HEK293T (cell line): ENCODE data around the gene ESCO1.

Experiments
- BHLHE40 ChIP-seq: fragments of 450-650 bp; IDR thresholded peaks from 2 replicates; pipeline ENCODE4 v1.6.1; 2016; ENCODE audit warnings: mild to moderate bottlenecking, moderate library complexity, borderline replicate concordance
- CTBP1 ChIP-seq: fragments of 450-650 bp; IDR thresholded peaks from 2 replicates; pipeline ENCODE4 v1.6.1; 2016; ENCODE audit warnings: borderline replicate concordance
- FOXK2 ChIP-seq: fragments of 450-650 bp; IDR thresholded peaks from 2 replicates; pipeline ENCODE4 v1.6.1; 2016; ENCODE audit warnings: mild to moderate bottlenecking
- FOXM1 ChIP-seq: fragments of 450-650 bp; IDR thresholded peaks from 2 replicates; pipeline ENCODE4 v1.6.1; 2017; ENCODE audit warnings: mild to moderate bottlenecking, borderline replicate concordance
- NFRKB ChIP-seq: fragments of 450-650 bp; IDR thresholded peaks from 2 replicates; pipeline ENCODE4 v1.6.1; 2016; ENCODE audit warnings: mild to moderate bottlenecking, moderate library complexity
- SP1 ChIP-seq: fragments of 450-650 bp; IDR thresholded peaks from 2 replicates; pipeline ENCODE4 v1.6.1; 2017
- SUZ12 ChIP-seq: fragments of 450-650 bp; IDR thresholded peaks from 2 replicates; pipeline ENCODE4 v1.6.1; 2016; ENCODE audit warnings: mild to moderate bottlenecking
- TARDBP ChIP-seq: fragments of 450-650 bp; IDR thresholded peaks from 2 replicates; pipeline ENCODE4 v1.6.1; 2016
- TF ChIP-seq, protein P1 (sequence below): fragments of 450-650 bp; IDR thresholded peaks from 2 replicates; pipeline ENCODE4 v1.6.1; 2016

DNA sequence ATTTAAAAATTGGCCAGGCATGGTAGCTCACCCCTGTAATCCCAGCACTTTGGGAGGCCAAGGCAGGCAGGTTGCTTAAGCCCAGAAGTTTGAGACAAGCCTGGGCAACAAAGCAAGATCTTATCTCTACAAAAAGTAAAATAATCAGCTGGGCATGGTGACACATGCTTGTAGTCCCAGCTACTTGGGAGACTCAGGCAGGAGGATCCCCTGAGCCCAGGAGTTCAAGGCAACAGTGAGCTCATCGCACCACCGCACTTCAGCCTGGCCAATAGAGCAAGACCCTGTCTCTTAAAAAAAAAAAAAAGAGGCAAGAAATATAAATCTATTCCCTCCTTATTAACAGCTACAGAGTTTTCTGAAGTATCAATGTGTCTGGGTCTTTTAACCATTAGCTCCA, 51.9 kb downstream of the ESCO1 start:
- TF ChIP-seq TARDBP (no peak), SUZ12 (no peak), BHLHE40 (no peak), FOXM1 (no peak), FOXK2 (no peak), NFRKB (no peak), SP1 (no peak), CTBP1 (no peak)
- TF ChIP-seq, protein P1, sequence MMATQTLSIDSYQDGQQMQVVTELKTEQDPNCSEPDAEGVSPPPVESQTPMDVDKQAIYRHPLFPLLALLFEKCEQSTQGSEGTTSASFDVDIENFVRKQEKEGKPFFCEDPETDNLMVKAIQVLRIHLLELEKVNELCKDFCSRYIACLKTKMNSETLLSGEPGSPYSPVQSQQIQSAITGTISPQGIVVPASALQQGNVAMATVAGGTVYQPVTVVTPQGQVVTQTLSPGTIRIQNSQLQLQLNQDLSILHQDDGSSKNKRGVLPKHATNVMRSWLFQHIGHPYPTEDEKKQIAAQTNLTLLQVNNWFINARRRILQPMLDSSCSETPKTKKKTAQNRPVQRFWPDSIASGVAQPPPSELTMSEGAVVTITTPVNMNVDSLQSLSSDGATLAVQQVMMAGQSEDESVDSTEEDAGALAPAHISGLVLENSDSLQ = no peak
